Measurements from ENCODE around the gene TAS1R3.

DNA sequence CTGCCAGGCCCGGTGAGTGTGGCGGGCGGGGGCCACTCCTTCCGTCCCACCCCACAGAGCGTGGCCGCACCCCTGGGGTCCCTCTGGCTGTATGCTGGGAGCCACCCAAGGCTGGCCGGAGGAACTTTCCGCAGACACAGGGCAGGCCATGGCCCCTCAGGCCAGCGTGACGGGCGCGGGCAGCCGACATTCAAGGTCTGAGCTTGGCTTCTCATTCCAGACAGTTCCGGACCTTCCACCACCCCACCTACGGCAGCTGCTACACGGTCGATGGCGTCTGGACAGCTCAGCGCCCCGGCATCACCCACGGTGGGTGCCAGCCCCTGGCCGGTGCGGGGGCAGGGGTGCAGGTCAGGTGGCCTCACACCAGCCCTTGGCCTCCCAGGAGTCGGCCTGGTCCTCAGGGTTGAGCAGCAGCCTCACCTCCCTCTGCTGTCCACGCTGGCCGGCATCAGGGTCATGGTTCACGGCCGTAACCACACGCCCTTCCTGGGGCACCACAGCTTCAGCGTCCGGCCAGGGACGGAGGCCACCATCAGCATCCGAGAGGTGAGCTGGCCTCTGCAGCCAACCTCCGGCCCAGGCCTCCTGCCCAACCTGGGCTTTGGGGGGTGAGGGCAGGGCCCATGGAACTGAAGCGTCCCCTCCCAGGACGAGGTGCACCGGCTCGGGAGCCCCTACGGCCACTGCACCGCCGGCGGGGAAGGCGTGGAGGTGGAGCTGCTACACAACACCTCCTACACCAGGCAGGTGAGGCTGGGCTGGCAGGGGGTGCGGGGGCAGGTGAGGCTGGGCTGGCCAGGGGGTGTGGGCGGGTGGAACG lies 43.6 kb upstream of the TAS1R3 start:
- TF ChIP-seq LEF1 (IDR thresholded peaks at IDR 0.05; ENCODE audit: borderline replicate concordance): no peak
- TF ChIP-seq HDGF (IDR thresholded peaks at IDR 0.05; ENCODE audit: borderline replicate concordance): no peak
- no peak for TF ChIP-seq FOXA1 (IDR thresholded peaks at IDR 0.05)
- TF ChIP-seq BHLHE40 (IDR thresholded peaks at IDR 0.05; ENCODE audit: borderline replicate concordance): no peak
- no peak for TF ChIP-seq FOXM1 (IDR thresholded peaks at IDR 0.05; ENCODE audit: borderline replicate concordance)
- TF ChIP-seq, protein P1, sequence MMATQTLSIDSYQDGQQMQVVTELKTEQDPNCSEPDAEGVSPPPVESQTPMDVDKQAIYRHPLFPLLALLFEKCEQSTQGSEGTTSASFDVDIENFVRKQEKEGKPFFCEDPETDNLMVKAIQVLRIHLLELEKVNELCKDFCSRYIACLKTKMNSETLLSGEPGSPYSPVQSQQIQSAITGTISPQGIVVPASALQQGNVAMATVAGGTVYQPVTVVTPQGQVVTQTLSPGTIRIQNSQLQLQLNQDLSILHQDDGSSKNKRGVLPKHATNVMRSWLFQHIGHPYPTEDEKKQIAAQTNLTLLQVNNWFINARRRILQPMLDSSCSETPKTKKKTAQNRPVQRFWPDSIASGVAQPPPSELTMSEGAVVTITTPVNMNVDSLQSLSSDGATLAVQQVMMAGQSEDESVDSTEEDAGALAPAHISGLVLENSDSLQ (IDR thresholded peaks at IDR 0.05): no peak
